A549 (cell line): Measurements from ENCODE around the gene TFEB. TPM values are rescaled to one million over a fixed set of nuclear protein-coding genes. Genes with fewer than 3 reads are reported as not detected.

Experiments
- ATAC-seq, 2 experiments: fragments of 200-7000 bp in 1 of 2; fragments of >200 bp in 1 of 2; cut with Nextera tagmentation in 1 of 2; cut with Tn5 transposase in 1 of 2; 3 replicates each; pipeline versions ENCODE4 v1.8.0 to v1.9.1; 2018 to 2020; ENCODE audit warnings: mild to moderate bottlenecking in 1 of 2, moderate library complexity in 1 of 2
- CTCF ChIA-PET: fragments of 300-600 bp; sonication (Branson Sonifier 250); formaldehyde crosslinking; extraction: SDS; loops from one replicate; lab custom pipeline; 2021; ENCODE audit warnings: antibody characterized with exemption, inconsistent platforms; lab: Yijun Ruan, JAX
- POLR2A ChIA-PET: fragments of 350-600 bp; formaldehyde crosslinking; extraction: SDS; loops from one replicate; lab custom pipeline; 2021; ENCODE audit warnings: antibody characterized with exemption, inconsistent platforms; lab: Yijun Ruan, JAX
- DNase-seq, 2 experiments: peaks; one replicate each; pipeline versions ENCODE4 v3.0.0 to v3.0.0-alpha.2; 2011 to 2016; ENCODE audit warnings: low read depth in 1 of 2, low spot score in 1 of 2
- FAIRE-seq: peaks from 2 replicates; lab custom pipeline; 2011; peaks lifted over from hg19 to GRCh38; lab: Jason Lieb, UNC
- H3K27ac ChIP-seq, 2 experiments: fragments of >200 bp; sonication (Bioruptor Twin); formaldehyde crosslinking; 3 replicates each; pipeline ENCODE4 v1.5.1; 2016 to 2017
- H3K4me1 ChIP-seq: fragments of >200 bp; sonication (Bioruptor Twin); formaldehyde crosslinking; 3 replicates; pipeline ENCODE4 v1.6.1; 2016
- H3K4me2 ChIP-seq: fragments of >200 bp; sonication (Bioruptor Twin); formaldehyde crosslinking; 3 replicates; pipeline ENCODE4 v1.6.1; 2016
- H3K4me3 ChIP-seq: fragments of >200 bp; sonication (Bioruptor Twin); formaldehyde crosslinking; 3 replicates; pipeline ENCODE4 v1.5.1; 2016
- H3K9me3 ChIP-seq: fragments of >200 bp; sonication (Bioruptor Twin); formaldehyde crosslinking; 3 replicates; pipeline ENCODE4 v1.6.1; 2016
- BHLHE40 ChIP-seq: IDR thresholded peaks from 2 replicates; pipeline ENCODE4 v1.6.1; 2012; ENCODE audit warnings: low read depth, low read length, inconsistent platforms
- CBX2 ChIP-seq: fragments of 200-600 bp; sonication (generic); IDR thresholded peaks from 2 replicates; pipeline ENCODE4 v1.6.1; 2016; ENCODE audit warnings: low read depth, mild to moderate bottlenecking, borderline replicate concordance
- CHD4 ChIP-seq: fragments of 200-600 bp; sonication (generic); IDR thresholded peaks from 2 replicates; pipeline ENCODE4 v1.6.1; 2016; ENCODE audit warnings: antibody characterized with exemption, mild to moderate bottlenecking, borderline replicate concordance
- EHF ChIP-seq: fragments of 250-450 bp; sonication (Bioruptor Pico); IDR thresholded peaks from 2 replicates; pipeline ENCODE4 v1.5.0; 2020; ENCODE audit warnings: mild to moderate bottlenecking
- EHMT2 ChIP-seq: fragments of 200-600 bp; sonication (generic); IDR thresholded peaks from 2 replicates; pipeline ENCODE4 v1.6.1; 2016; ENCODE audit warnings: antibody characterized with exemption, low read depth, mild to moderate bottlenecking, moderate library complexity
- FOXS1 ChIP-seq: fragments of 250-450 bp; sonication (Bioruptor Pico); IDR thresholded peaks from 2 replicates; pipeline ENCODE4 v1.5.0; 2020; ENCODE audit warnings: mild to moderate bottlenecking, moderate library complexity
- HEYL ChIP-seq: fragments of 250-450 bp; sonication (Bioruptor Pico); IDR thresholded peaks from 2 replicates; pipeline ENCODE4 v1.8.0; 2021; ENCODE audit warnings: mild to moderate bottlenecking, moderate library complexity
- KDM5A ChIP-seq: fragments of 200-600 bp; sonication (generic); IDR thresholded peaks from 2 replicates; pipeline ENCODE4 v1.6.1; 2016; ENCODE audit warnings: antibody characterized with exemption, mild to moderate bottlenecking
- MAFK ChIP-seq: fragments of 450-650 bp; IDR thresholded peaks from 2 replicates; pipeline ENCODE4 v1.6.1; 2014; ENCODE audit not compliant: partially characterized antibody
- MAZ ChIP-seq: fragments of 150-350 bp; IDR thresholded peaks from 2 replicates; pipeline ENCODE4 v1.6.1; 2014; ENCODE audit warnings: antibody characterized with exemption, low read depth, low read length, borderline replicate concordance
- NFE2L2 ChIP-seq: fragments of 150-350 bp; conservative IDR thresholded peaks from 2 replicates; pipeline ENCODE4 v1.6.1; 2014; ENCODE audit warnings: low read length
- NR3C1 ChIP-seq: fragments of >200 bp; sonication (Bioruptor Twin); formaldehyde crosslinking; IDR thresholded peaks from 3 replicates; pipeline ENCODE4 v1.6.1; 2017
- POLR2A ChIP-seq: IDR thresholded peaks from 2 replicates; pipeline ENCODE4 v1.6.1; 2012; ENCODE audit warnings: mild to moderate bottlenecking, low read length
- RAD21 ChIP-seq, 2 experiments: fragments of >200 bp in 1 of 2; sonication (Bioruptor Twin) in 1 of 2; formaldehyde crosslinking in 1 of 2; IDR thresholded peaks in 1 of 2; conservative IDR thresholded peaks in 1 of 2; 2 replicates in 1 of 2; 3 replicates in 1 of 2; pipeline ENCODE4 v1.6.1; 2012 to 2018; ENCODE audit warnings: inconsistent platforms in 1 of 2
- RARB ChIP-seq: fragments of 250-450 bp; sonication (Bioruptor Pico); IDR thresholded peaks from 2 replicates; pipeline ENCODE4 v1.8.0; 2021; ENCODE audit warnings: mild to moderate bottlenecking, moderate library complexity
- RCOR1 ChIP-seq: fragments of 150-350 bp; IDR thresholded peaks from 2 replicates; pipeline ENCODE4 v1.6.1; 2014; ENCODE audit warnings: antibody characterized with exemption, low read length, low read depth
- SREBF2 ChIP-seq: fragments of 450-650 bp; IDR thresholded peaks from 2 replicates; pipeline ENCODE4 v1.6.1; 2014; ENCODE audit warnings: mild to moderate bottlenecking, moderate library complexity
- TFCP2L1 ChIP-seq: fragments of 250-450 bp; sonication (Bioruptor Pico); IDR thresholded peaks from 2 replicates; pipeline ENCODE4 v1.5.0; 2021; ENCODE audit warnings: mild to moderate bottlenecking
- TP53 ChIP-seq: fragments of 250-450 bp; sonication (Bioruptor Pico); IDR thresholded peaks from 2 replicates; pipeline ENCODE4 v1.5.0; 2021; ENCODE audit warnings: mild to moderate bottlenecking, moderate library complexity
- ZC3H11A ChIP-seq: fragments of 450-650 bp; IDR thresholded peaks from 2 replicates; pipeline ENCODE4 v1.6.1; 2014; ENCODE audit warnings: antibody characterized with exemption, mild to moderate bottlenecking
- ZNF302 ChIP-seq: fragments of 250-450 bp; sonication (Bioruptor Pico); IDR thresholded peaks from 2 replicates; pipeline ENCODE4 v1.9.0; 2021; ENCODE audit warnings: inconsistent platforms, mild to moderate bottlenecking, moderate library complexity
- ZSCAN20 ChIP-seq: fragments of 250-450 bp; sonication (Bioruptor Pico); IDR thresholded peaks from 2 replicates; pipeline ENCODE4 v1.8.0; 2022; ENCODE audit warnings: mild to moderate bottlenecking, moderate library complexity
- WGBS: methylation state at CpG from one replicate; pipeline ENCODE4 v1.1.6; 2017; ENCODE audit errors: missing lambda C conversion rate; 5-methylcytosine and 5-hydroxymethylcytosine counted together
- polyA plus RNA-seq, 4 experiments: library from polyadenylated mRNA; depleted of rRNA in 3 of 4; stranded (reverse); fragments of >200 nt; fragmentation: RNase III in 1 of 4; extraction: RNeasy Plus Mini Kit Qiagen cat#74134 plus additional on column Dnase treatment in 1 of 4; gene quantifications; 2 replicates in 3 of 4; 3 replicates in 1 of 4; pipeline ENCODE4 v1.2.3, GENCODE V29; 2011 to 2017
- TF ChIP-seq, protein P1 (sequence below): IDR thresholded peaks from 2 replicates; pipeline ENCODE4 v1.6.1; 2012
- TF ChIP-seq, protein P2 (sequence below): IDR thresholded peaks from 2 replicates; pipeline ENCODE4 v1.6.1; 2012; ENCODE audit warnings: low read depth, borderline replicate concordance
- TF ChIP-seq, protein P3 (sequence below): fragments of 150-350 bp; IDR thresholded peaks from 2 replicates; pipeline ENCODE4 v1.6.1; 2014; ENCODE audit warnings: low read depth, mild to moderate bottlenecking, low read length
- TF ChIP-seq, protein P4 (sequence below): fragments of 250-450 bp; sonication (Bioruptor Pico); IDR thresholded peaks from 2 replicates; pipeline ENCODE4 v1.5.0; 2021; ENCODE audit warnings: mild to moderate bottlenecking, moderate library complexity, borderline replicate concordance
- TF ChIP-seq, protein P5 (sequence below): fragments of 250-450 bp; sonication (Bioruptor Pico); IDR thresholded peaks from 2 replicates; pipeline ENCODE4 v1.5.0; 2020; ENCODE audit warnings: low read depth, mild to moderate bottlenecking, moderate library complexity

The TFEB gene
- polyA plus RNA-seq, 2 of the 4 experiments (the other 2 are of a cell fraction): 3.1 to 6.1 TPM

DNA sequence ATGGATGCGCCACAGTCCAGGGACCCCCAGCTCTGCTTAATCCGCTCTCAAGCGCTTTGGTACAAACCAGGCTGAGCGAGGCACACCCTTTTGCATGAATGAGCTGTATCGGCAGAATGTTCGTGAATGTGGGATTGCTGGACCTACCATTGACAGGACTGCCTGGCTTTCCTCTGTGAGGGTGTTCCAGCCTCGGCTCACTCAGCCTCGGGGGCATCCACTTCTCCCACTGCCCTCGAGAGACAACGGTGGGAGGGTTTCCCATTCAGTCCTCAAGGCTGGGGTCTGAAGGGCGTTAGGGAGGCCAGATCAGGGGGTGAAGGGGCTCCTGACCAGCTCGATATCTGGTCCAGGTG is 79.8 kb downstream of the TFEB start:
- no peak for ATAC-seq
- no peaks in the 10 kb centered on the region for H3K4me1 ChIP-seq
- WGBS: 84% methylated on average over 5 of the region's 12 CpGs
- CTCF ChIA-PET: no interaction called here
- no peak overlapping the region for H3K4me3 ChIP-seq
- H3K9me3 ChIP-seq: no peaks in the 10 kb centered on the region
- DNase-seq: no peak
- FAIRE-seq: no peak
- no peak for TF ChIP-seq CBX2
- TF ChIP-seq TP53 (CRISPR knock-in tag): no peak
- no peak for TF ChIP-seq NFE2L2
- no peak for TF ChIP-seq EHMT2
- TF ChIP-seq POLR2A: no peak
- TF ChIP-seq ZC3H11A: no peak
- TF ChIP-seq CHD4: no peak
- TF ChIP-seq NR3C1: no peak
- TF ChIP-seq BHLHE40: no peak
- TF ChIP-seq, protein P1, sequence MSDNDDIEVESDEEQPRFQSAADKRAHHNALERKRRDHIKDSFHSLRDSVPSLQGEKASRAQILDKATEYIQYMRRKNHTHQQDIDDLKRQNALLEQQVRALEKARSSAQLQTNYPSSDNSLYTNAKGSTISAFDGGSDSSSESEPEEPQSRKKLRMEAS: no peak
- no peak for TF ChIP-seq HEYL (CRISPR knock-in tag)
- TF ChIP-seq, protein P2, sequence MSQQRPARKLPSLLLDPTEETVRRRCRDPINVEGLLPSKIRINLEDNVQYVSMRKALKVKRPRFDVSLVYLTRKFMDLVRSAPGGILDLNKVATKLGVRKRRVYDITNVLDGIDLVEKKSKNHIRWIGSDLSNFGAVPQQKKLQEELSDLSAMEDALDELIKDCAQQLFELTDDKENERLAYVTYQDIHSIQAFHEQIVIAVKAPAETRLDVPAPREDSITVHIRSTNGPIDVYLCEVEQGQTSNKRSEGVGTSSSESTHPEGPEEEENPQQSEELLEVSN: no peak
- H3K27ac ChIP-seq: no peak overlapping the region
- POLR2A ChIA-PET: no interaction called here
- H3K4me2 ChIP-seq: no peak overlapping the region

DNA sequence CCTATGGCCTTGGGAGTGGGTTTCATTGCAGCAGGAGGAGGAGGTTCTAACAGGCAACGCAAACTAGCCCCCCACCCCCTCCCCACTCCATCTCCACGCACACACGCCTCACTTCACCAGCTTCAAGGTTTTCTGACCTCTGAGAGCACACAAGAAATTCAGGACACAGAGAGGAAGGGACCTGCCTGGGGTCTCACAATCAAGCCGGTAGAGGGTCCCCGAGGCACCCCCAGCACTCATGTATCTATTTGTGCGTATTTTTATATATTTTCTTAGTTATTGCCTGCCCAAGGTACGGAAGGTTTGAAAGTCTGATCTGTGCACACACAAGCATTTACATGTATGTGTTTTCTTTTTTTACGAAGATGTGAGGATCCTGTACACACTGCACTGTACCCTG is 80.2 kb downstream of the TFEB start:
- no peak for ATAC-seq
- ChIA-PET CTCF (no interaction called here), POLR2A (no interaction called here)
- Histone ChIP-seq H3K4me2 (no peak overlapping the region), H3K4me3 (no peak overlapping the region), H3K27ac (no peak overlapping the region), H3K4me1 (no peaks in the 10 kb centered on the region), H3K9me3 (no peaks in the 10 kb centered on the region)
- FAIRE-seq: no peak
- TF ChIP-seq RARB (CRISPR knock-in tag): no peak
- TF ChIP-seq ZSCAN20: no peak
- no peak for TF ChIP-seq BHLHE40
- TF ChIP-seq NFE2L2: no peak
- TF ChIP-seq TFCP2L1 (CRISPR knock-in tag): no peak
- no peak for TF ChIP-seq MAZ
- no peak for TF ChIP-seq KDM5A
- TF ChIP-seq ZNF302 (CRISPR knock-in tag): no peak
- no peak for TF ChIP-seq SREBF2
- no peak for TF ChIP-seq POLR2A
- TF ChIP-seq EHF (CRISPR knock-in tag): no peak
- TF ChIP-seq FOXS1 (CRISPR knock-in tag): no peak
- no peak for TF ChIP-seq RAD21 (conservative IDR thresholded peaks at IDR 0.05 in 1 of 2, IDR thresholded peaks at IDR 0.05 in 1 of 2)
- TF ChIP-seq, protein P3, sequence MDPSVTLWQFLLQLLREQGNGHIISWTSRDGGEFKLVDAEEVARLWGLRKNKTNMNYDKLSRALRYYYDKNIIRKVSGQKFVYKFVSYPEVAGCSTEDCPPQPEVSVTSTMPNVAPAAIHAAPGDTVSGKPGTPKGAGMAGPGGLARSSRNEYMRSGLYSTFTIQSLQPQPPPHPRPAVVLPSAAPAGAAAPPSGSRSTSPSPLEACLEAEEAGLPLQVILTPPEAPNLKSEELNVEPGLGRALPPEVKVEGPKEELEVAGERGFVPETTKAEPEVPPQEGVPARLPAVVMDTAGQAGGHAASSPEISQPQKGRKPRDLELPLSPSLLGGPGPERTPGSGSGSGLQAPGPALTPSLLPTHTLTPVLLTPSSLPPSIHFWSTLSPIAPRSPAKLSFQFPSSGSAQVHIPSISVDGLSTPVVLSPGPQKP: no peak
- whole genome bisulfite sequencing: 81% methylated on average over 8 of the region's 8 CpGs
- no peak for DNase-seq

DNA sequence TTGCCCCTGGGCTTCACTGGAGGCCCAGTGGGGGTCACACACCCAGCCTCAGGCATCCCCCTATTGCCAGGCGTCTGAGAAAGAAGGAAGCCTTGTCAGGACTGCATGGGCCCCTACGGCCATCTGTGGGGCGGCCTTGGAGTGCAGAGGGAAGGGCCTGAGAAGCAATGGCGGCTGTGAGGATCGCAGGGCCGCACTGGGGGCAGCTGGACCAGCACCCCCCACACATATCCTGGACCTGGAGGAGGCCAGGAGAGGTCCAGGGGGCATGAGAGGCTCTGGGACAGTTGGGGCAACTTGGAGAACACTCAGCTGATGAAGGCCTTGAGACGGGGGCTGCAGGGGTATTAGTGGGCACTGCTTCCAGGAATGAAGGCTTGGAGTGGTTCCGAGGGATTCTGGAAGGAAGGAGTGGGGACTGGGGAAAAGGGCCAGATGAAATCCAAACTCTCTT is 80.7 kb downstream of the TFEB start:
- CTCF ChIA-PET: no interaction called here

More for the DNA sequence above, 80.7 kb downstream of the TFEB start:
- no peaks in the 10 kb centered on the region for H3K4me1 ChIP-seq
- TF ChIP-seq, protein P2: no peak
- TF ChIP-seq EHF (CRISPR knock-in tag) (no peak), BHLHE40 (no peak), TP53 (CRISPR knock-in tag) (no peak), MAFK (no peak), RCOR1 (no peak)
- TF ChIP-seq, protein P4, sequence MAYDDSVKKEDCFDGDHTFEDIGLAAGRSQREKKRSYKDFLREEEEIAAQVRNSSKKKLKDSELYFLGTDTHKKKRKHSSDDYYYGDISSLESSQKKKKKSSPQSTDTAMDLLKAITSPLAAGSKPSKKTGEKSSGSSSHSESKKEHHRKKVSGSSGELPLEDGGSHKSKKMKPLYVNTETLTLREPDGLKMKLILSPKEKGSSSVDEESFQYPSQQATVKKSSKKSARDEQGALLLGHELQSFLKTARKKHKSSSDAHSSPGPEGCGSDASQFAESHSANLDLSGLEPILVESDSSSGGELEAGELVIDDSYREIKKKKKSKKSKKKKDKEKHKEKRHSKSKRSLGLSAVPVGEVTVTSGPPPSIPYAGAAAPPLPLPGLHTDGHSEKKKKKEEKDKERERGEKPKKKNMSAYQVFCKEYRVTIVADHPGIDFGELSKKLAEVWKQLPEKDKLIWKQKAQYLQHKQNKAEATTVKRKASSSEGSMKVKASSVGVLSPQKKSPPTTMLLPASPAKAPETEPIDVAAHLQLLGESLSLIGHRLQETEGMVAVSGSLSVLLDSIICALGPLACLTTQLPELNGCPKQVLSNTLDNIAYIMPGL: no peak
- TF ChIP-seq, protein P5, sequence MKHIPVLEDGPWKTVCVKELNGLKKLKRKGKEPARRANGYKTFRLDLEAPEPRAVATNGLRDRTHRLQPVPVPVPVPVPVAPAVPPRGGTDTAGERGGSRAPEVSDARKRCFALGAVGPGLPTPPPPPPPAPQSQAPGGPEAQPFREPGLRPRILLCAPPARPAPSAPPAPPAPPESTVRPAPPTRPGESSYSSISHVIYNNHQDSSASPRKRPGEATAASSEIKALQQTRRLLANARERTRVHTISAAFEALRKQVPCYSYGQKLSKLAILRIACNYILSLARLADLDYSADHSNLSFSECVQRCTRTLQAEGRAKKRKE: no peak
- TF ChIP-seq, all 56 proteins: peak for 0
- FAIRE-seq (no peak), DNase-seq (no peak), ATAC-seq (no peak)
- Histone ChIP-seq H3K9me3 (no peaks in the 10 kb centered on the region), H3K4me2 (no peak overlapping the region), H3K4me3 (no peak overlapping the region), H3K27ac (no peak overlapping the region)
- 65% methylated on average over 5 of the region's 8 CpGs for WGBS
- POLR2A ChIA-PET: no interaction called here
